GM23248 (cell line): ENCODE data around the gene PHF21A.

ENCODE experiments used
- EZH2 ChIP-seq: fragments of 200-600 bp; sonication (generic); IDR thresholded peaks from 2 replicates; pipeline ENCODE4 v1.6.1; 2018; ENCODE audit warnings: antibody characterized with exemption, mild to moderate bottlenecking; ENCODE audit not compliant: insufficient read depth, poor library complexity, severe bottlenecking
- EZH2phosphoT487 ChIP-seq: fragments of 200-600 bp; sonication (generic); IDR thresholded peaks from 2 replicates; pipeline ENCODE4 v1.6.1; 2018; ENCODE audit warnings: antibody characterized with exemption, moderate library complexity, mild to moderate bottlenecking, low read depth; ENCODE audit not compliant: insufficient read depth

DNA sequence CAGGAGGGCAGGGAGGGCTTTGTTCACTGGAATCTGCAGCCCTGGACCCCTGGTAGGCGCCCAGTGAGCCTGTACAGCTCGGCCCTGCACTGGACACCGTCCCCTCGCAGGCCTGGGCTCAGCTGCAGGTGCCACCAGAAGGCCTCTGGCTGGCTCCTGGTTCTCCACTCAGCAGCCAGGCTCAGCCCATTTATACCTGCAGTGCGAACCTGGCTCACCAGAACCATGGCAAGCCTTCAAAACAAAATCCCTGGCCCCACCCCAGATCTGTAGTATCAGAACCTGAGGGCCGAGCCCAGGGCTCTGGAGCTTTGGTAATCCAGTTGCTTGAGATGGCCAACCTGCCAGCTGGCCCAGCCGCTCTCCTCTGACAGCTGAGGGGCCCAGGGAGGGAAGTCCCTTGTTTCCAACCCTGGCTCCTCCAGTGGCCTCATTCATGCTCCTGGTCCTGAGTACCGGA is 213.3 kb downstream of the PHF21A start:
- TF ChIP-seq EZH2: no peak
- no peak for TF ChIP-seq EZH2phosphoT487
